Naive B cell (primary cell): Measurements from ENCODE around the gene SMOC2. TPM values are rescaled to one million over a fixed set of nuclear protein-coding genes. Genes with fewer than 3 reads are reported as not detected.
"Not testable (repeated sequence)": the region's sequence is repeated elsewhere in the genome, so short reads cannot be mapped to it uniquely, and the experiment has no call there.

Source experiments
- ATAC-seq, 2 donors: fragments of 150-1000 bp; cut with Tn5 transposase; 2 replicates each; pipeline ENCODE4 v1.10.0; 2021; ENCODE audit warnings: low read depth in 2 of 2, mild to moderate bottlenecking in 2 of 2, moderate library complexity in 2 of 2
- DNase-seq: peaks from one replicate; pipeline ENCODE4 v3.0.0; 2022
- H3K27ac Mint-ChIP-seq, 6 donors: one replicate each; pipeline ENCODE4 v1.8.0; 2020 to 2022; ENCODE audit warnings: mild to moderate bottlenecking in 6 of 6, mixed read lengths in 6 of 6, moderate library complexity in 5 of 6, inconsistent platforms in 2 of 6
- H3K27me3 Mint-ChIP-seq, 3 donors: one replicate each; pipeline ENCODE4 v1.8.0; 2021 to 2022; ENCODE audit warnings: mixed read lengths in 3 of 3, mild to moderate bottlenecking in 1 of 3
- H3K36me3 Mint-ChIP-seq, 2 donors: one replicate each; pipeline ENCODE4 v1.8.0; 2020 to 2022; ENCODE audit warnings: mixed read lengths in 2 of 2, inconsistent platforms in 1 of 2, mild to moderate bottlenecking in 1 of 2
- H3K4me1 Mint-ChIP-seq, 3 donors: one replicate each; pipeline ENCODE4 v1.8.0; 2020 to 2022; ENCODE audit warnings: mixed read lengths in 3 of 3, inconsistent platforms in 1 of 3, mild to moderate bottlenecking in 1 of 3, moderate library complexity in 1 of 3
- H3K4me3 Mint-ChIP-seq, 8 donors: one replicate each; pipeline ENCODE4 v1.8.0; 2020 to 2022; ENCODE audit warnings: mild to moderate bottlenecking in 8 of 8, mixed read lengths in 8 of 8, moderate library complexity in 8 of 8, inconsistent platforms in 2 of 8
- H3K9me3 Mint-ChIP-seq, 7 donors: one replicate each; pipeline ENCODE4 v1.8.0; 2020 to 2022; ENCODE audit warnings: mixed read lengths in 7 of 7, mild to moderate bottlenecking in 5 of 7, inconsistent platforms in 2 of 7, moderate library complexity in 1 of 7
- polyA plus RNA-seq, 6 donors: library from polyadenylated mRNA; unstranded; fragments of 300-500 nt; fragmentation: Illumina TruSeq; gene quantifications; one replicate each; pipeline ENCODE4 v1.2.3, GENCODE V29; 2021; ENCODE audit warnings: low read depth in 6 of 6

The SMOC2 gene
- polyA plus RNA-seq, 6 donors from 2014 or later, result 0.12 to 0.34 (median 0.13) TPM; not detected in 2

GRCh38 chr6:168610966-168611365 lies 170.0 kb downstream of the SMOC2 start:
- not testable (repeated sequence) for DNase-seq, H3K27me3 Mint-ChIP-seq, ATAC-seq, H3K4me3 Mint-ChIP-seq, H3K4me1 Mint-ChIP-seq, H3K36me3 Mint-ChIP-seq, H3K9me3 Mint-ChIP-seq, H3K27ac Mint-ChIP-seq

DNA sequence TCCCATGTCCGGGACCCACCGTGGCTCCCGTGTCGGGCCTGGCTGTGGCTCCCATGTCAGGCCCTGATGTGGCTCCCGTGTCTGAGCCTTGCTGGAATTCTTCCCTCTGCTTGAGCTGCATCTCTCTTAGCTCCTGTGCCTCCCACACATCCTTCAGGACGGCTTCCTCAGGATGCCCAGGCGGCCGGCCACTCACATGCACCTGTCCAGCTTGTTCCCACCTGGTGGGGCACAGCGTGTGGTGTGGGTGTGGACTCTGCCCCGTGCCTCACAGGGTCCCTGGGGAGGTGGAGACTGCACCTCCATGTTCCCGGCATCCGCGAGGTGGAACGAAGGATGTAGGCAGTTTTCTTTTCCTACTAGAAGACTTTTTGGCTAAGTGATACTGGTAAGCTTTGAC lies 170.7 kb downstream of the SMOC2 start:
- H3K9me3 Mint-ChIP-seq, result peaks cover 0 to 7% (median 4%) of the 10 kb centered on the region in 7 donors
- no peaks in the 10 kb centered on the region for H3K27me3 Mint-ChIP-seq
- H3K27ac Mint-ChIP-seq, result no peak overlapping the region
- H3K4me1 Mint-ChIP-seq, result no peaks in the 10 kb centered on the region
- DNase-seq (no peak), ATAC-seq (no peak)
- no peaks in the 10 kb centered on the region for H3K36me3 Mint-ChIP-seq
- H3K4me3 Mint-ChIP-seq, result no peak overlapping the region

DNA sequence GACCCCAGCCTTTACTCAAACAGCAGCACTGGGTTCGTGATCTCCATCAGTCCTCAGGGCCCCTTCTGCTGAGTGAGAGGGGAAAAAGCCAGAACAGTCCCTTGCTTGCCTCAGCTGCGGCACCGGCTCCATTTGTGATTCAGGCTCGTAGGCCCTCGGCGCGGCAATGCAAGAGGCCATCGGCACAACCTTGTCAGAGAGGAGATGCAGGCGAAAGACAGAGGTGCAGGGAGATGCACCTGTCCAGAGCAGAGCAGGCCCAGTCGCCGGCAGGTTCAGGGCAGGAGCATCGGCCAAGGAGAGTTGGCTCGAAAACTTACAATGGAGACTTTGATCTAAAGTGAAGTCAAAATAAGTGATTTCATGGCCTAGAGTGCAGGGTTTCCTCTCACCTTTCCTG lies 171.6 kb downstream of the SMOC2 start:
- no peaks in the 10 kb centered on the region for H3K36me3 Mint-ChIP-seq
- DNase-seq, result no peak
- no peaks in the 10 kb centered on the region for H3K27me3 Mint-ChIP-seq
- no peaks in the 10 kb centered on the region for H3K4me1 Mint-ChIP-seq
- H3K4me3 Mint-ChIP-seq, result no peak overlapping the region
- H3K27ac Mint-ChIP-seq, result no peak overlapping the region
- peaks cover 0 to 8% (median 4%) of the 10 kb centered on the region in 7 donors for H3K9me3 Mint-ChIP-seq
- no peak for ATAC-seq

GRCh38 chr6:168615837-168616236 lies 174.9 kb downstream of the SMOC2 start:
- ATAC-seq (no peak), DNase-seq (no peak)
- H3K27ac Mint-ChIP-seq, result peak overlapping the region in 1 of 6 donors; percentile 41
- no peak overlapping the region for H3K4me3 Mint-ChIP-seq
- peaks cover under 1 to 18% (median 14%) of the 10 kb centered on the region in 7 donors for H3K9me3 Mint-ChIP-seq
- H3K4me1 Mint-ChIP-seq, result peaks cover 0 to 3% (median 0%) of the 10 kb centered on the region in 3 donors
- peaks cover 6 to 9% (median 6%) of the 10 kb centered on the region in 3 donors for H3K27me3 Mint-ChIP-seq
- H3K36me3 Mint-ChIP-seq, result peaks cover 0 to 9% of the 10 kb centered on the region in 2 donors

- H3K9me3 Mint-ChIP-seq, result peaks cover 2 to 25% (median 19%) of the 10 kb centered on the region in 7 donors
- DNase-seq (no peak), ATAC-seq (no peak)
- no peak overlapping the region for H3K4me3 Mint-ChIP-seq
- peaks cover 0 to 9% of the 10 kb centered on the region in 2 donors for H3K36me3 Mint-ChIP-seq
- H3K27ac Mint-ChIP-seq, result peak overlapping the region in 1 of 6 donors; percentile 72
- H3K27me3 Mint-ChIP-seq, result peaks cover 6 to 9% (median 6%) of the 10 kb centered on the region in 3 donors
- peaks cover 0 to 3% (median 0%) of the 10 kb centered on the region in 3 donors for H3K4me1 Mint-ChIP-seq
Measured at GRCh38 chr6:168616816-168617765, 176.1 kb downstream of the SMOC2 start.

DNA sequence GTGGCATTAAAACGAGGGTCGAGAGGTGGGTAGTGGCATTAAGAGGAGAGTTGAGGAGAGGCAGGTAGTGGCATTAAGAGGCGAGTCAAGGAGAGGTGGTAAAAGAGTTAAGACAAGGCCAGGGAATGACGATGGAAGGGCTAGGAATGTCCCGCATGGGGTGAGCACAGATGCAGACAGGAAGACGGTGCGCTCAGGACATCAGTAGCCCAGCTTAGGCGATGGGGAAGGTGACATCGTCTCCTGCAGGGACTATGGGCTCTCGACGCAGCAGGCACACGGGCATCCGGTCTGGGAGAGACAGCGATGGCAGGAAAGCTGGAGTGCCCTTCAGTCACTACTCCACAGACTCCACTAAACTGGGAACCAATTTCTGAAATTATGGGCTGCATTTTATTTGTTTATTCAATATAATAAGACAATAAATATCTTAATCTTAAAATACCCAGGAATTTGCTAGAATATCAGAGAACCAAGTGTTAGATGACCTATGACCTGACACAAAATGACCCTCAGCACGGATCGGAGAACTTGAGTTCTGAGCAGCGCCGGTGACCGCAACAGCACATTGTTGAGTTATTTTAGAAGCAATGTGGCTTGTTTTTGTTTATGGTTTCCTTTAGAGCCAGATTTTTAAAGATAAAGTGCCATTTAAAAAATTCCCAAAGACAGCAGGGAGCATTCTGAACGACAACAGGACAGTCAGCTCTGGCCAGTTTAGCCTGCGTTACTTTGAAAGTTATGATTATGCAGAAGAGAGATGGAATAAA lies 177.7 kb downstream of the SMOC2 start:
- Mint-ChIP-seq H3K4me3 (no peak overlapping the region), H3K4me1 (peaks cover 0 to 3% (median 0%) of the 10 kb centered on the region in 3 donors), H3K27ac (peak overlapping the region in 1 of 6 donors; percentile 54), H3K36me3 (peaks cover 0 to 9% of the 10 kb centered on the region in 2 donors), H3K9me3 (peaks cover 2 to 30% (median 17%) of the 10 kb centered on the region in 7 donors), H3K27me3 (peaks cover 6 to 9% (median 6%) of the 10 kb centered on the region in 3 donors)
- ATAC-seq, result no peak
- DNase-seq, result no peak

DNA sequence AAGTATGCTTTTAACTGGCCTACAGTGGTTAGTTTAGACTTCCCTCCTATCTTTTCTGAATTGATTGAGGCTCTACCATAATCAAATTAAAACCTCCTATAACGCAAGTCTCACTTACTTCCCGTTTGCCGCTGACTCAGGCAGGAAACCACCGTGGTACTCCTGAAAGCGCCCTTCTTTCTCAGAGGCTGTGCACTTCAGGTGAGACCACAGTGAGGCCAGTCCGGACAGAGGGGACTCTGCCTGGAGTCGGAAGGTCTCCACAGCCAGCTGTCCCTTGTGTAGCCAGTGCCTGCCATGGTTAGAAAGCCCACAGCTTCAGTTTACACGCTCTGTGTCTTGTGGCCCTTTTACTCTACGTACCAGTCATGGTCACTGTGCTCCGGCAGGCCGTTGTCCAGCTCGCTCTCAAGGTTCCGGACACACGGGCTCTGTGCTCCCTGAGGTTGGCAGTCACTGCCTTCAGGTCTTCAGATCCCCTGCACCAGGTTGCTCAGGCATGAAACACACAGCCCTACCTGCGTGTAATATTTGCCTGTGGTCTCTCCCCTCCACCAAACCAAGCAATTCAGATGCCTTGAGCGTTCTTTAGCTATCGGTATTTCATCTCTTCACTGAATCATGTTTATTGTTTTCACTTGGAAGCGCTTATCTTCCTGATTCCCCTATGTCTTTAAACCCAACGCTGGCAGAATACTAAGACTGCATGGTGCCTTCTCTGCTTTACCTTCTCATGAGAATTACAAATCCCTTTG lies 178.8 kb downstream of the SMOC2 start:
- no peak for DNase-seq
- peaks cover 0 to 3% (median 3%) of the 10 kb centered on the region in 3 donors for H3K4me1 Mint-ChIP-seq
- H3K27me3 Mint-ChIP-seq, result peaks cover 6 to 9% (median 6%) of the 10 kb centered on the region in 3 donors
- ATAC-seq, result no peak
- no peak overlapping the region for H3K4me3 Mint-ChIP-seq
- peaks cover 0 to 9% of the 10 kb centered on the region in 2 donors for H3K36me3 Mint-ChIP-seq
- H3K27ac Mint-ChIP-seq, result no peak overlapping the region
- peaks cover 3 to 32% (median 20%) of the 10 kb centered on the region in 7 donors for H3K9me3 Mint-ChIP-seq

DNA sequence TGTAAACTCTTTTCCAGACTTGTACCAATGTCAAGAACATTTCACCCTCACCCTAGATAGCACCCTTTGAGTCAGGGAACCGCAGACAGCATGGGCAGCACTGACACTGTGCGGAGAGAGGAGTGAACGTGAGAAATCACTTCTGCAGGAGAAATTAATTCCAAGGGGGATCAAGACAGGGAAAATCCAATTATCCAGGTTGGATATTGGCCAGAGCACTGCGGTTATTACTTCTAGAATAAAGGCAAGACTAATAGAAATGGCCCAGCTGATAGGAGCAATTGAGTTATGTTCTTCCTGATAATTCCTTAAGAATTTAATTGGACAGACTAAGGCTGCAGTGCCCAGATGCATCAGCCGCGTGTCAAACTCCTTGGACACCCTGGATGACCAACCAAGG lies 179.6 kb downstream of the SMOC2 start:
- ATAC-seq (no peak), DNase-seq (no peak)
- peaks cover 0 to 9% of the 10 kb centered on the region in 2 donors for H3K36me3 Mint-ChIP-seq
- peaks cover 6 to 9% (median 6%) of the 10 kb centered on the region in 3 donors for H3K27me3 Mint-ChIP-seq
- H3K27ac Mint-ChIP-seq, result no peak overlapping the region
- H3K4me1 Mint-ChIP-seq, result peaks cover 0 to 3% (median 3%) of the 10 kb centered on the region in 3 donors
- H3K4me3 Mint-ChIP-seq, result no peak overlapping the region
- H3K9me3 Mint-ChIP-seq, result peaks cover 3 to 30% (median 17%) of the 10 kb centered on the region in 7 donors

- ATAC-seq (no peak), DNase-seq (no peak)
- Mint-ChIP-seq H3K4me3 (no peak overlapping the region), H3K27ac (no peak overlapping the region), H3K36me3 (no peaks in the 10 kb centered on the region), H3K4me1 (peaks cover 0 to 3% (median 3%) of the 10 kb centered on the region in 3 donors), H3K27me3 (peaks cover 1 to 6% (median 6%) of the 10 kb centered on the region in 3 donors), H3K9me3 (peaks cover 2 to 21% (median 16%) of the 10 kb centered on the region in 7 donors)
Measured at GRCh38 chr6:168623736-168624135, 182.8 kb downstream of the SMOC2 start.

- H3K4me1 Mint-ChIP-seq, result peaks cover 0 to 3% (median 2%) of the 10 kb centered on the region in 3 donors
- H3K27ac Mint-ChIP-seq, result peak overlapping the region in 1 of 6 donors; percentile 0
- H3K9me3 Mint-ChIP-seq, result peaks cover 2 to 21% (median 16%) of the 10 kb centered on the region in 7 donors
- H3K36me3 Mint-ChIP-seq, result no peaks in the 10 kb centered on the region
- ATAC-seq (no peak), DNase-seq (no peak)
- no peak overlapping the region for H3K4me3 Mint-ChIP-seq
- H3K27me3 Mint-ChIP-seq, result peaks cover 0 to 6% (median 5%) of the 10 kb centered on the region in 3 donors
Measured at GRCh38 chr6:168624540-168624939, 183.6 kb downstream of the SMOC2 start.

DNA sequence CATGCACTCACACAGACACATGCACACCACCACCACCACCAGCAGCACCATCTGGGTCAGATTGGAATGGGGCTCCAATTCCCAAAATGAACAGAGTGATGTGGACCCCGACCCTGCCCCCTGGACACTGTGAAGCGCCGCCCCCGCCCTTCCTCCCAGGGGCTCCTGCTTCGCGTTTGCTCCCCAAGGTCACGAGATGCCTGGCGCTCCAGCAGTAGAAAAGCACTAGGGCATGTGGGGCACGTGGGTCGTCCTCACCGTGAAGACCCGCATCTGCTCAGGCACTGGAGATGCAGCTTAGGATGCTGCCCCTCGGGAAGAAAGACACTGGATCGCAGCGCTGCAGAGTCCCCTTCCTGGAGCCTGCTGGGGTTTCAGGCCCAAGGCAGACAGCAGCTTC lies 184.0 kb downstream of the SMOC2 start:
- H3K27me3 Mint-ChIP-seq, result peaks cover 0 to 3% (median under 1%) of the 10 kb centered on the region in 3 donors
- DNase-seq (no peak), ATAC-seq (no peak)
- H3K4me3 Mint-ChIP-seq, result no peak overlapping the region
- peaks cover 2 to 19% (median 14%) of the 10 kb centered on the region in 7 donors for H3K9me3 Mint-ChIP-seq
- no peaks in the 10 kb centered on the region for H3K36me3 Mint-ChIP-seq
- H3K4me1 Mint-ChIP-seq, result peaks cover 0 to 3% (median 0%) of the 10 kb centered on the region in 3 donors
- H3K27ac Mint-ChIP-seq, result no peak overlapping the region

DNA sequence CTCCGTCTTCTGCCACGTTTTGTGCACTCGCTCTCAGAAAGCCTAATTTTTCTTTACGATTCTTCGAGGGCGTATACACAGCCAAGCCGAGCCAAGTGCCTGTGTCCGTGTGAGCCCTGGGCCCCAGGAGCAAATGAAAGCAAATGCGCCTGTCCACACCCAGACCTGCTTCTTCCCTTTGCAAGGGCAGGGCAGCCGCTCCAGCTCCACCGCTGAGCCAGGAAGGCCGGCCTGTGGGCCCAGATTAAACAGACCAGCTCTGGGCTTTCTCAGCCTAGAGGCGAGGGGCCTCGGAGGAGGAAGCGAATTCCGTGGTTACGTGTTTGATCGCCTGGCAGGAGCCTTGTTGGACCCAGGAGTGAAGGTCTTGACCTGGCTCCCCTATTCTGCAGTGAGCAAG lies 184.6 kb downstream of the SMOC2 start:
- Mint-ChIP-seq H3K4me3 (no peak overlapping the region), H3K36me3 (no peaks in the 10 kb centered on the region), H3K4me1 (peaks cover 0 to 3% (median 0%) of the 10 kb centered on the region in 3 donors), H3K9me3 (peaks cover 2 to 17% (median 10%) of the 10 kb centered on the region in 7 donors), H3K27ac (peak overlapping the region in 1 of 6 donors; percentile 70), H3K27me3 (no peaks in the 10 kb centered on the region)
- ATAC-seq, result no peak
- no peak for DNase-seq
